ENCODE measurements around the gene WSB2. TPM values are rescaled to one million over a fixed set of nuclear protein-coding genes. Genes with fewer than 3 reads are reported as not detected.

WSB2 gene
- total and polyA plus RNA-seq, 2 donors from 2014 or later, result 48.8 to 72.5 TPM

- TF ChIP-seq CTCF (IDR thresholded peaks at IDR 0.05; ENCODE audit: borderline replicate concordance, extremely low read depth, insufficient read depth), result no peak
- DNase-seq, result no peak
- intact Hi-C loops (cut with DNase I), result no loop called here
- no peaks in the 10 kb centered on the region for H3K27me3 ChIP-seq (ENCODE audit: control insufficient read depth, insufficient read depth, low read length)
- H3K9ac ChIP-seq (ENCODE audit: low read length in 3 of 3), result no peak overlapping the region
- H3K9me3 ChIP-seq (ENCODE audit: control insufficient read depth in 2 of 3, insufficient read depth in 1 of 3, low read length in 3 of 3), result no peaks in the 10 kb centered on the region
- H3K27ac ChIP-seq (ENCODE audit: low read depth in 2 of 2, low read length in 2 of 2), result no peak overlapping the region
- H3K4me3 ChIP-seq (ENCODE audit: low read length in 3 of 3), result no peak overlapping the region
- FAIRE-seq, result no peak
- H3K4me1 ChIP-seq (ENCODE audit: control insufficient read depth in 2 of 3, insufficient read depth in 2 of 3, low read depth in 1 of 3, low read length in 3 of 3), result no peaks in the 10 kb centered on the region
- H3K36me3 ChIP-seq (ENCODE audit: control insufficient read depth in 2 of 3, insufficient read depth in 3 of 3, low read length in 3 of 3), result peaks cover 8 to 27% (median 11%) of the 10 kb centered on the region in 3 donors
These were observed 16.4 kb downstream of the WSB2 start for GRCh38 chr12:118044577-118044976.

- Histone ChIP-seq H3K9ac (ENCODE audit: low read length in 3 of 3) (no peak overlapping the region), H3K36me3 (ENCODE audit: control insufficient read depth in 2 of 3, insufficient read depth in 3 of 3, low read length in 3 of 3) (peaks cover 10 to 31% (median 11%) of the 10 kb centered on the region in 3 donors), H3K9me3 (ENCODE audit: control insufficient read depth in 2 of 3, insufficient read depth in 1 of 3, low read length in 3 of 3) (no peaks in the 10 kb centered on the region), H3K4me1 (ENCODE audit: control insufficient read depth in 2 of 3, insufficient read depth in 2 of 3, low read depth in 1 of 3, low read length in 3 of 3) (no peaks in the 10 kb centered on the region), H3K27ac (ENCODE audit: low read depth in 2 of 2, low read length in 2 of 2) (no peak overlapping the region), H3K4me3 (ENCODE audit: low read length in 3 of 3) (no peak overlapping the region), H3K27me3 (ENCODE audit: control insufficient read depth, insufficient read depth, low read length) (no peaks in the 10 kb centered on the region)
- intact Hi-C loops (cut with DNase I), result no loop called here
- no peak for TF ChIP-seq CTCF (IDR thresholded peaks at IDR 0.05; ENCODE audit: borderline replicate concordance, extremely low read depth, insufficient read depth)
- FAIRE-seq, result no peak
- no peak for DNase-seq
These were observed 16.9 kb downstream of the WSB2 start for GRCh38 chr12:118044075-118044474.

GRCh38 chr12:118042091-118042490 lies 18.9 kb downstream of the WSB2 start:
- H3K36me3 ChIP-seq (ENCODE audit: control insufficient read depth in 2 of 3, insufficient read depth in 3 of 3, low read length in 3 of 3), result peaks cover 10 to 48% (median 13%) of the 10 kb centered on the region in 3 donors
- FAIRE-seq (no peak), DNase-seq (no peak)
- H3K27me3 ChIP-seq (ENCODE audit: control insufficient read depth, insufficient read depth, low read length), result no peaks in the 10 kb centered on the region
- H3K9me3 ChIP-seq (ENCODE audit: control insufficient read depth in 2 of 3, insufficient read depth in 1 of 3, low read length in 3 of 3), result no peaks in the 10 kb centered on the region
- no peak overlapping the region for H3K9ac ChIP-seq (ENCODE audit: low read length in 3 of 3)
- no peaks in the 10 kb centered on the region for H3K4me1 ChIP-seq (ENCODE audit: control insufficient read depth in 2 of 3, insufficient read depth in 2 of 3, low read depth in 1 of 3, low read length in 3 of 3)
- no peak overlapping the region for H3K4me3 ChIP-seq (ENCODE audit: low read length in 3 of 3)
- intact Hi-C loops (cut with DNase I), result no loop called here
- no peak for TF ChIP-seq CTCF (IDR thresholded peaks at IDR 0.05; ENCODE audit: borderline replicate concordance, extremely low read depth, insufficient read depth)
- H3K27ac ChIP-seq (ENCODE audit: low read depth in 2 of 2, low read length in 2 of 2), result no peak overlapping the region

- TF ChIP-seq CTCF (IDR thresholded peaks at IDR 0.05; ENCODE audit: borderline replicate concordance, extremely low read depth, insufficient read depth), result no peak
- H3K9ac ChIP-seq (ENCODE audit: low read length in 3 of 3), result no peak overlapping the region
- no peak for FAIRE-seq
These were observed 22.8 kb downstream of the WSB2 start for GRCh38 chr12:118038137-118038536.

More at GRCh38 chr12:118038137-118038536, 22.8 kb downstream of the WSB2 start:
- no peak overlapping the region for H3K27ac ChIP-seq (ENCODE audit: low read depth in 2 of 2, low read length in 2 of 2)
- intact Hi-C loops (cut with DNase I), result no loop called here
- H3K4me1 ChIP-seq (ENCODE audit: control insufficient read depth in 2 of 3, insufficient read depth in 2 of 3, low read depth in 1 of 3, low read length in 3 of 3), result no peaks in the 10 kb centered on the region
- peaks cover 12 to 79% (median 45%) of the 10 kb centered on the region in 3 donors for H3K36me3 ChIP-seq (ENCODE audit: control insufficient read depth in 2 of 3, insufficient read depth in 3 of 3, low read length in 3 of 3)
- DNase-seq, result no peak
- H3K4me3 ChIP-seq (ENCODE audit: low read length in 3 of 3), result no peak overlapping the region
- no peaks in the 10 kb centered on the region for H3K9me3 ChIP-seq (ENCODE audit: control insufficient read depth in 2 of 3, insufficient read depth in 1 of 3, low read length in 3 of 3)
- H3K27me3 ChIP-seq (ENCODE audit: control insufficient read depth, insufficient read depth, low read length), result no peaks in the 10 kb centered on the region

All from kidney (tissue), 14 donors.